DMS153 treated with DMSO at 0.1 percent for 48 hours (cell line): ENCODE results near the gene TPRKB.
A peak's percentile ranks its signal among the peaks of the same experiment; 100 is the strongest.
"Not testable (repeated sequence)": the region's sequence is repeated elsewhere in the genome, so short reads cannot be mapped to it uniquely, and the experiment has no call there.

Source experiments
- DNase-seq: peaks from one replicate; lab custom pipeline; 2025; ENCODE audit not compliant: unreplicated experiment; lab: John Stamatoyannopoulos, UW

TPRKB gene

GRCh38 chr2:73700661-73701447, 36.3 kb downstream of the TPRKB start:
- no peak for DNase-seq

GRCh38 chr2:73700131-73700611, 37.0 kb downstream of the TPRKB start:
- DNase-seq: no peak

GRCh38 chr2:73699437-73699836, 37.7 kb downstream of the TPRKB start:
- no peak for DNase-seq

- no peak for DNase-seq
Observed at GRCh38 chr2:73698101-73698500, 39.0 kb downstream of the TPRKB start.

- DNase-seq: no peak
Observed at GRCh38 chr2:73697606-73698005, 39.5 kb downstream of the TPRKB start.

- DNase-seq: not testable (repeated sequence)
Observed at GRCh38 chr2:73696985-73697384, 40.2 kb downstream of the TPRKB start.

- DNase-seq: not testable (repeated sequence)
Observed at GRCh38 chr2:73696521-73696920, 40.6 kb downstream of the TPRKB start.

- DNase-seq: not testable (repeated sequence)
Observed at GRCh38 chr2:73690372-73691088, 46.6 kb downstream of the TPRKB start.

GRCh38 chr2:73688494-73688893, 48.7 kb downstream of the TPRKB start:
- not testable (repeated sequence) for DNase-seq

GRCh38 chr2:73685764-73686438, 51.2 kb downstream of the TPRKB start:
- no peak for DNase-seq

GRCh38 chr2:73684905-73685304, 52.2 kb downstream of the TPRKB start:
- DNase-seq: not testable (repeated sequence)

GRCh38 chr2:73684325-73684724, 52.8 kb downstream of the TPRKB start:
- DNase-seq: not testable (repeated sequence)

GRCh38 chr2:73679951-73680571, 57.1 kb downstream of the TPRKB start:
- peak; percentile 17 for DNase-seq
